Small intestine (tissue), 7 donors: Measurements from ENCODE around the gene HSF5. TPM values are rescaled to one million over a fixed set of nuclear protein-coding genes. Genes with fewer than 3 reads are reported as not detected.

Source experiments
- DNase-seq, 2 donors: peaks; one replicate each; pipeline versions ENCODE4 v3.0.0 to v3.0.0-alpha.2; 2013
- FAIRE-seq: peaks from 2 replicates; lab custom pipeline; 2012; peaks lifted over from hg19 to GRCh38; lab: Jason Lieb, UNC
- H3K27ac ChIP-seq, 3 donors: one replicate each; pipeline ENCODE4 v1.5.1; 2013; ENCODE audit warnings: low read length in 2 of 3, mild to moderate bottlenecking in 2 of 3, control low read depth in 1 of 3, inconsistent platforms in 1 of 3, low read depth in 1 of 3, moderate library complexity in 1 of 3
- H3K27me3 ChIP-seq, 3 donors: one replicate each; pipeline ENCODE4 v1.6.1; 2013; ENCODE audit warnings: low read length in 3 of 3, inconsistent platforms in 1 of 3; ENCODE audit not compliant: control insufficient read depth in 3 of 3, insufficient read depth in 3 of 3
- H3K36me3 ChIP-seq, 3 donors: one replicate each; pipeline ENCODE4 v1.6.1; 2013; ENCODE audit warnings: low read length in 3 of 3, inconsistent platforms in 1 of 3, low read depth in 1 of 3, mild to moderate bottlenecking in 1 of 3, moderate library complexity in 1 of 3; ENCODE audit not compliant: control insufficient read depth in 3 of 3, insufficient read depth in 2 of 3
- H3K4me1 ChIP-seq, 3 donors: one replicate each; pipeline ENCODE4 v1.6.1; 2013; ENCODE audit warnings: low read length in 2 of 3, inconsistent platforms in 1 of 3, low read depth in 1 of 3, mild to moderate bottlenecking in 1 of 3, moderate library complexity in 1 of 3; ENCODE audit not compliant: control insufficient read depth in 3 of 3, insufficient read depth in 2 of 3
- H3K4me3 ChIP-seq, 3 donors: one replicate each; pipeline ENCODE4 v1.5.1; 2013; ENCODE audit warnings: low read length in 3 of 3, control low read depth in 1 of 3, inconsistent platforms in 1 of 3, low read depth in 1 of 3, mild to moderate bottlenecking in 1 of 3, moderate library complexity in 1 of 3
- H3K9me3 ChIP-seq, 2 donors: one replicate each; pipeline ENCODE4 v1.6.1; 2013; ENCODE audit warnings: low read depth in 1 of 2, low read length in 1 of 2; ENCODE audit not compliant: control insufficient read depth in 2 of 2, insufficient read depth in 1 of 2
- WGBS, 3 donors: extraction: QIAGEN DNeasy Blood & Tissue Kit; methylation state at CpG; one replicate each; pipeline ENCODE4 v1.1.7; 2013; 5-methylcytosine and 5-hydroxymethylcytosine counted together
- polyA plus RNA-seq, 4 donors: library from polyadenylated mRNA; stranded (reverse) in 3 of 4; unstranded in 1 of 4; fragments of 200-250 nt in 3 of 4; fragments of 120-200 nt in 1 of 4; gene quantifications; one replicate each; pipeline versions ENCODE4 v1.2.1 to v1.2.3, GENCODE V29; 2013
- donor health status: healthy with polysubstance abuse.
- donor health status: control.
- donor health status: control.
- donor health status: Bipolar disorder and iron deficiency.
- donor health status: healthy.

The HSF5 gene
- polyA plus RNA-seq, 4 donors = 0.01 to 0.03 TPM; not detected in 2

GRCh38 chr17:58376472-58377000, 111.7 kb downstream of the HSF5 start:
- no peak overlapping the region for H3K4me3 ChIP-seq
- no peak for FAIRE-seq
- H3K36me3 ChIP-seq = peaks cover 0 to 14% (median 0%) of the 10 kb centered on the region in 3 donors
- peaks cover 14 to 75% (median 16%) of the 10 kb centered on the region in 3 donors for H3K4me1 ChIP-seq
- 28 to 50% (median 38%) methylated on average over 4 of the region's 4 CpGs for WGBS, 3 donors
- peak in 1 of 2 donors; percentile 20 for DNase-seq
- peak overlapping the region; percentile 52 to 64 (median 53) for H3K27ac ChIP-seq
- no peaks in the 10 kb centered on the region for H3K27me3 ChIP-seq
- no peaks in the 10 kb centered on the region for H3K9me3 ChIP-seq

- H3K27me3 ChIP-seq = no peaks in the 10 kb centered on the region
- peak overlapping the region; percentile 50 to 64 (median 62) for H3K27ac ChIP-seq
- DNase-seq = peak; percentile 54 to 62
- no peaks in the 10 kb centered on the region for H3K9me3 ChIP-seq
- peaks cover 0 to 19% (median 0%) of the 10 kb centered on the region in 3 donors for H3K36me3 ChIP-seq
- H3K4me1 ChIP-seq = peaks cover 9 to 74% (median 12%) of the 10 kb centered on the region in 3 donors
- no peak for FAIRE-seq
- 51 to 71% (median 59%) methylated on average over 2 of the region's 2 CpGs for WGBS, 3 donors
- H3K4me3 ChIP-seq = no peak overlapping the region
Observed at GRCh38 chr17:58375811-58376210, 112.4 kb downstream of the HSF5 start.

- FAIRE-seq (no peak), DNase-seq (peak in 1 of 2 donors; percentile 82)
- 11 to 56% (median 41%) methylated on average over 5 of the region's 5 CpGs for WGBS, 3 donors
- H3K27me3 ChIP-seq = no peaks in the 10 kb centered on the region
- H3K4me1 ChIP-seq = peaks cover 8 to 74% (median 12%) of the 10 kb centered on the region in 3 donors
- peak overlapping the region; percentile 62 to 76 (median 64) for H3K27ac ChIP-seq
- no peak overlapping the region for H3K4me3 ChIP-seq
- H3K9me3 ChIP-seq = no peaks in the 10 kb centered on the region
- H3K36me3 ChIP-seq = peaks cover 0 to 25% (median 0%) of the 10 kb centered on the region in 3 donors
Observed at GRCh38 chr17:58375256-58375655, 113.0 kb downstream of the HSF5 start.

- no peak for FAIRE-seq
- 81 to 88% (median 87%) methylated on average over 1 of the region's 1 CpG for WGBS, 3 donors
- no peak for DNase-seq
- Histone ChIP-seq H3K27ac (no peak overlapping the region), H3K36me3 (peaks cover 0 to 32% (median 0%) of the 10 kb centered on the region in 3 donors), H3K4me1 (peaks cover 2 to 74% (median 14%) of the 10 kb centered on the region in 3 donors), H3K27me3 (no peaks in the 10 kb centered on the region), H3K9me3 (no peaks in the 10 kb centered on the region), H3K4me3 (no peak overlapping the region)
Observed at GRCh38 chr17:58373923-58374322, 114.3 kb downstream of the HSF5 start.

GRCh38 chr17:58373003-58373402, 115.2 kb downstream of the HSF5 start:
- no peaks in the 10 kb centered on the region for H3K9me3 ChIP-seq
- DNase-seq (no peak), FAIRE-seq (no peak)
- H3K27ac ChIP-seq = no peak overlapping the region
- peaks cover 2 to 70% (median 15%) of the 10 kb centered on the region in 3 donors for H3K4me1 ChIP-seq
- no peak overlapping the region for H3K4me3 ChIP-seq
- 54 to 74% (median 58%) methylated on average over 5 of the region's 5 CpGs for WGBS, 3 donors
- peaks cover 0 to 37% (median 0%) of the 10 kb centered on the region in 3 donors for H3K36me3 ChIP-seq
- no peaks in the 10 kb centered on the region for H3K27me3 ChIP-seq

GRCh38 chr17:58371300-58371950, 116.8 kb downstream of the HSF5 start:
- peak overlapping the region in 1 of 3 donors; percentile 37 for H3K27ac ChIP-seq
- no peaks in the 10 kb centered on the region for H3K9me3 ChIP-seq
- no peak for DNase-seq
- no peak overlapping the region for H3K4me3 ChIP-seq
- no peak for FAIRE-seq
- WGBS, 3 donors = 33 to 65% (median 51%) methylated on average over 6 of the region's 6 CpGs
- peaks cover 2 to 71% (median 15%) of the 10 kb centered on the region in 3 donors for H3K4me1 ChIP-seq
- peaks cover 0 to 45% (median 0%) of the 10 kb centered on the region in 3 donors for H3K36me3 ChIP-seq
- no peaks in the 10 kb centered on the region for H3K27me3 ChIP-seq

GRCh38 chr17:58370716-58371115, 117.5 kb downstream of the HSF5 start:
- H3K9me3 ChIP-seq = no peaks in the 10 kb centered on the region
- peak overlapping the region in 2 of 3 donors; percentile 37 to 81 for H3K27ac ChIP-seq
- 36 to 68% (median 43%) methylated on average over 9 of the region's 9 CpGs for WGBS, 3 donors
- DNase-seq (no peak), FAIRE-seq (no peak)
- peaks cover 0 to 50% (median 0%) of the 10 kb centered on the region in 3 donors for H3K36me3 ChIP-seq
- no peaks in the 10 kb centered on the region for H3K27me3 ChIP-seq
- H3K4me3 ChIP-seq = no peak overlapping the region
- H3K4me1 ChIP-seq = peaks cover 0 to 71% (median 17%) of the 10 kb centered on the region in 3 donors

- peaks cover 0 to 71% (median 20%) of the 10 kb centered on the region in 3 donors for H3K4me1 ChIP-seq
Observed at GRCh38 chr17:58370309-58370708, 117.9 kb downstream of the HSF5 start.

More at GRCh38 chr17:58370309-58370708, 117.9 kb downstream of the HSF5 start:
- FAIRE-seq (no peak), DNase-seq (no peak)
- WGBS, 3 donors = 43 to 74% (median 58%) methylated on average over 5 of the region's 5 CpGs
- Histone ChIP-seq H3K9me3 (no peaks in the 10 kb centered on the region), H3K36me3 (peaks cover 0 to 52% (median 0%) of the 10 kb centered on the region in 3 donors), H3K27ac (peak overlapping the region; percentile 30 to 81 (median 34)), H3K4me3 (no peak overlapping the region), H3K27me3 (no peaks in the 10 kb centered on the region)
